WTC11 (cell line): ENCODE data around the gene GPR15LG. TPM values are rescaled to one million over a fixed set of nuclear protein-coding genes. Genes with fewer than 3 reads are reported as not detected.

Source experiments
- ATF1 ChIP-seq: sonication (generic); formaldehyde crosslinking; IDR thresholded peaks from 2 replicates; pipeline ENCODE4 v1.8.1; 2023; ENCODE audit warnings: mild to moderate bottlenecking, moderate library complexity, missing genetic modification reagents
- CBFB ChIP-seq: sonication (generic); formaldehyde crosslinking; IDR thresholded peaks from 2 replicates; pipeline ENCODE4 v1.8.1; 2022; ENCODE audit warnings: mild to moderate bottlenecking, low read depth, missing genetic modification reagents
- CREM ChIP-seq: sonication (generic); formaldehyde crosslinking; IDR thresholded peaks from 2 replicates; pipeline ENCODE4 v1.8.1; 2022; ENCODE audit warnings: mild to moderate bottlenecking, missing genetic modification reagents, moderate library complexity
- EMX1 ChIP-seq: fragments of 250-450 bp; sonication (Bioruptor Pico); IDR thresholded peaks from 2 replicates; pipeline ENCODE4 v1.8.0; 2021; ENCODE audit warnings: mild to moderate bottlenecking
- ETV6 ChIP-seq: sonication (generic); formaldehyde crosslinking; IDR thresholded peaks from 2 replicates; pipeline ENCODE4 v1.8.1; 2022; ENCODE audit warnings: mild to moderate bottlenecking, missing genetic modification reagents
- FOXJ3 ChIP-seq: sonication (generic); formaldehyde crosslinking; IDR thresholded peaks from 2 replicates; pipeline ENCODE4 v1.9.0; 2021; ENCODE audit warnings: missing genetic modification reagents, mild to moderate bottlenecking, borderline replicate concordance
- FOXK1 ChIP-seq: sonication (generic); formaldehyde crosslinking; IDR thresholded peaks from 2 replicates; pipeline ENCODE4 v1.8.0; 2022; ENCODE audit warnings: mild to moderate bottlenecking, moderate library complexity, missing genetic modification reagents
- FOXP1 ChIP-seq: sonication (generic); formaldehyde crosslinking; IDR thresholded peaks from 2 replicates; pipeline ENCODE4 v1.8.0; 2022; ENCODE audit warnings: missing genetic modification reagents, mild to moderate bottlenecking, moderate library complexity, borderline replicate concordance
- IRF2 ChIP-seq: sonication (generic); formaldehyde crosslinking; IDR thresholded peaks from 2 replicates; pipeline ENCODE4 v1.8.0; 2022; ENCODE audit warnings: low read depth, missing genetic modification reagents, borderline replicate concordance
- MYBL2 ChIP-seq: sonication (generic); formaldehyde crosslinking; IDR thresholded peaks from 2 replicates; pipeline ENCODE4 v1.8.1; 2023; ENCODE audit warnings: mild to moderate bottlenecking, moderate library complexity, missing genetic modification reagents
- NFATC4 ChIP-seq: fragments of 250-450 bp; sonication (Bioruptor Pico); IDR thresholded peaks from 2 replicates; pipeline ENCODE4 v1.9.0; 2021; ENCODE audit warnings: mild to moderate bottlenecking
- RORB ChIP-seq: fragments of 250-450 bp; sonication (Bioruptor Pico); IDR thresholded peaks from 2 replicates; pipeline ENCODE4 v1.9.0; 2021; ENCODE audit warnings: mild to moderate bottlenecking
- SMAD4 ChIP-seq: sonication (generic); formaldehyde crosslinking; IDR thresholded peaks from 2 replicates; pipeline ENCODE4 v1.8.0; 2022; ENCODE audit warnings: mild to moderate bottlenecking, missing genetic modification reagents
- total RNA-seq: library from RNA; stranded (reverse); gene quantifications from 3 replicates; pipeline ENCODE4 v1.2.3, GENCODE V29; 2021
- TF ChIP-seq, protein P1 (sequence below): sonication (generic); formaldehyde crosslinking; IDR thresholded peaks from 2 replicates; pipeline ENCODE4 v1.8.1; 2023; ENCODE audit warnings: mild to moderate bottlenecking, missing genetic modification reagents, moderate library complexity
- TF ChIP-seq, protein P2 (sequence below): sonication (generic); formaldehyde crosslinking; IDR thresholded peaks from 2 replicates; pipeline ENCODE4 v1.8.1; 2022; ENCODE audit warnings: low read depth, mild to moderate bottlenecking, moderate library complexity, missing genetic modification reagents, borderline replicate concordance
- TF ChIP-seq, protein P3 (sequence below): fragments of 250-450 bp; sonication (Bioruptor Pico); IDR thresholded peaks from 2 replicates; pipeline ENCODE4 v1.9.0; 2021; ENCODE audit warnings: moderate library complexity, mild to moderate bottlenecking, inconsistent platforms, borderline replicate concordance
- TF ChIP-seq, protein P4 (sequence below): fragments of 250-450 bp; sonication (Bioruptor Pico); conservative IDR thresholded peaks from 2 replicates; pipeline ENCODE4 v1.9.0; 2021; ENCODE audit warnings: mild to moderate bottlenecking
- TF ChIP-seq, protein P5 (sequence below): sonication (generic); formaldehyde crosslinking; IDR thresholded peaks from 2 replicates; pipeline ENCODE4 v1.8.0; 2022; ENCODE audit warnings: mild to moderate bottlenecking, missing genetic modification reagents
- TF ChIP-seq, protein P6 (sequence below): sonication (generic); formaldehyde crosslinking; IDR thresholded peaks from 2 replicates; pipeline ENCODE4 v1.8.0; 2022; ENCODE audit warnings: mild to moderate bottlenecking, missing genetic modification reagents
- TF ChIP-seq, protein P7 (sequence below): sonication (generic); formaldehyde crosslinking; IDR thresholded peaks from 2 replicates; pipeline ENCODE4 v1.8.1; 2023; ENCODE audit warnings: mild to moderate bottlenecking, missing genetic modification reagents, borderline replicate concordance
- TF ChIP-seq, protein P8 (sequence below): sonication (generic); formaldehyde crosslinking; conservative IDR thresholded peaks from 2 replicates; pipeline ENCODE4 v1.8.1; 2022; ENCODE audit warnings: mild to moderate bottlenecking, missing genetic modification reagents
- TF ChIP-seq, protein P9 (sequence below): sonication (generic); formaldehyde crosslinking; IDR thresholded peaks from 2 replicates; pipeline ENCODE4 v1.8.1; 2023; ENCODE audit warnings: mild to moderate bottlenecking, missing genetic modification reagents

Gene GPR15LG
- total RNA-seq, 1 experiment from 2014 or later = not detected

DNA sequence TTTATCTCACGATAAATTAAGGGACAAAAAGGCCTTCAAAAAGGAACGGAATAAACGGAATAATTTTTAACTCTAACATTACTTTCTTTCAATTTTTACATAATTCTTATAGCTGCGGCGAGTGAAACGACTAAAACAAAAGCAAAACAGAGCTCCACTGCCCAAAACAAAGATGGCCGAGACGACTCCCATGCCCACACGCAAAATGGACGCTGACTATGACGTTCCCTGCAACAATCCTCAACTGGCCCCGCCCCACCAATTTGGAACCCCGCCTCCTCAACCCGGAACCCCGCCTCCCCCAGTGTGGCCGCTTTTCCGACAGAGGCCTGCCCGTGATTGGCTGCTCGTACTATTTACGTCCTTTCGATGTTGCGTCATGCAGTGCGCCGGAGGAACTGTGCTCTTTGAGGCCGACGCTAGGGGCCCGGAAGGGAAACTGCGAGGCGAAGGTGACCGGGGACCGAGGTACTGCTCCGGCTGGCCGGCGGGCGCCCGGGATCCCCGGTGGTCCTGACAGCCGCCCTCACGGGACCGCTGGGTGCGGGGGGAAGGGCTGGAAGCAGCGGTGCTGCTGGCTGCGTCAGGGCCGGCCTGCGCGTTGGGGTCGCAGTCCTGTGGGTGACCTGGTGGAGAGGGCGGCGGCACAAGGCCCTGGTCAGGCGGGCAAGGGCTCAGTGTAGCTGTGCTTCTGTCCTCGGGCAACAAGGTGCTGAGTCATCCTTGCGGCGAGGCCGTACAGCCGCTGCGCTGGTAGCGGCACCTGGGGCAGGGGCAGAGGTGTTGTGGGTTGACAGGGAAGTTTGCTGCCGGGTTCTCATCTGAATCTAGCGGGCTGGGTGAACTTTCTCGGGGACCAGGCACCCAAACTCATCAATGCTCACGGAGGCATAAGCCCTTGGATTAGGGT, 34.2 kb upstream of the GPR15LG start, which contains the start of gene GHITM (continued):
- TF ChIP-seq, protein P1, sequence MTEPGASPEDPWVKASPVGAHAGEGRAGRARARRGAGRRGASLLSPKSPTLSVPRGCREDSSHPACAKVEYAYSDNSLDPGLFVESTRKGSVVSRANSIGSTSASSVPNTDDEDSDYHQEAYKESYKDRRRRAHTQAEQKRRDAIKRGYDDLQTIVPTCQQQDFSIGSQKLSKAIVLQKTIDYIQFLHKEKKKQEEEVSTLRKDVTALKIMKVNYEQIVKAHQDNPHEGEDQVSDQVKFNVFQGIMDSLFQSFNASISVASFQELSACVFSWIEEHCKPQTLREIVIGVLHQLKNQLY (CRISPR knock-in tag) = no peak
- TF ChIP-seq EMX1 (CRISPR knock-in tag) (no peak), CBFB (CRISPR knock-in tag) (no peak), FOXK1 (CRISPR knock-in tag) (peak; percentile 97), FOXP1 (CRISPR knock-in tag) (peak; percentile 56; the same call in 1 of the 2 replicates), IRF2 (no peak), NFATC4 (CRISPR knock-in tag) (no peak), CREM (peak; percentile 98), MYBL2 (CRISPR knock-in tag) (no peak), ATF1 (CRISPR knock-in tag) (peak; percentile 71; the same call in 1 of the 2 replicates), ETV6 (peak; percentile 74; the same call in 1 of the 2 replicates), FOXJ3 (CRISPR knock-in tag) (no peak), SMAD4 (no peak), RORB (no peak)
- TF ChIP-seq, protein P2, sequence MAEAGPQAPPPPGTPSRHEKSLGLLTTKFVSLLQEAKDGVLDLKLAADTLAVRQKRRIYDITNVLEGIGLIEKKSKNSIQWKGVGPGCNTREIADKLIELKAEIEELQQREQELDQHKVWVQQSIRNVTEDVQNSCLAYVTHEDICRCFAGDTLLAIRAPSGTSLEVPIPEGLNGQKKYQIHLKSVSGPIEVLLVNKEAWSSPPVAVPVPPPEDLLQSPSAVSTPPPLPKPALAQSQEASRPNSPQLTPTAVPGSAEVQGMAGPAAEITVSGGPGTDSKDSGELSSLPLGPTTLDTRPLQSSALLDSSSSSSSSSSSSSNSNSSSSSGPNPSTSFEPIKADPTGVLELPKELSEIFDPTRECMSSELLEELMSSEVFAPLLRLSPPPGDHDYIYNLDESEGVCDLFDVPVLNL = 0 out of 2 replicates have a peak, but pooled peaks have one; percentile 19
- TF ChIP-seq, protein P3, sequence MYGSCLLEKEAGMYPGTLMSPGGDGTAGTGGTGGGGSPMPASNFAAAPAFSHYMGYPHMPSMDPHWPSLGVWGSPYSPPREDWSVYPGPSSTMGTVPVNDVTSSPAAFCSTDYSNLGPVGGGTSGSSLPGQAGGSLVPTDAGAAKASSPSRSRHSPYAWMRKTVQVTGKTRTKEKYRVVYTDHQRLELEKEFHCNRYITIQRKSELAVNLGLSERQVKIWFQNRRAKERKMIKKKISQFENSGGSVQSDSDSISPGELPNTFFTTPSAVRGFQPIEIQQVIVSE (CRISPR knock-in tag) = no peak
- TF ChIP-seq, protein P4, sequence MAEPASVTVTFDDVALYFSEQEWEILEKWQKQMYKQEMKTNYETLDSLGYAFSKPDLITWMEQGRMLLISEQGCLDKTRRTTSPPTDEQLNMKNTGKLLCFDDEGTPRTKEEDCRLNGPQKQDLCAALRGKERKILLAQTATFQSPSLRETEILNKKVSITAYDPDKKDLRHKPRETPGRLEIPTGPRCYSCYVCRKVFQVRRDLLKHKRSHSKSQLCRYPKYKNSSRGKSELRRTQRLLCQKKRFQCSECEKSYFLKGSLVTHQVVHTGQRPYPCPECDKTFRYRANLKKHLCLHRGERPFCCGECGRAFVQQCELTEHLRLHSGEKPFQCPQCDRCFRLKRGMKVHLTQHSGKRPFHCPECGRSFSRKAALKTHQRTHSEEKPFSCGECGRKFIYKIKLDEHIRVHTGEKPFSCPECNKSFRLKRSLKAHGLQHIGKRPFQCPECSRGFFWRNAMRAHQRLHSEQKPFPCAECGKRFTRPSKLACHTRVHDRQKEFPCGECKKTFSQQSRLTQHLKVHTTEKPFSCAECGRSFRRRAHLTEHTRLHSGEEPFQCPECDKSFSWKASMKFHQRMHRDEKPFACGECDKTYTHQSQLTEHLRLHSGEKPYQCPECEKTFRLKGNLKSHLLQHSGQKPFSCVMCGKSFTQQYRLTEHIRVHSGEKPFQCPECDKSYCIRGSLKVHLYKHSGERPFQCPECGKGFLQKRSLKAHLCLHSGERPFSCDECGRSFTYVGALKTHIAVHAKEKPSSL (CRISPR knock-in tag) = no peak
- TF ChIP-seq, protein P5, sequence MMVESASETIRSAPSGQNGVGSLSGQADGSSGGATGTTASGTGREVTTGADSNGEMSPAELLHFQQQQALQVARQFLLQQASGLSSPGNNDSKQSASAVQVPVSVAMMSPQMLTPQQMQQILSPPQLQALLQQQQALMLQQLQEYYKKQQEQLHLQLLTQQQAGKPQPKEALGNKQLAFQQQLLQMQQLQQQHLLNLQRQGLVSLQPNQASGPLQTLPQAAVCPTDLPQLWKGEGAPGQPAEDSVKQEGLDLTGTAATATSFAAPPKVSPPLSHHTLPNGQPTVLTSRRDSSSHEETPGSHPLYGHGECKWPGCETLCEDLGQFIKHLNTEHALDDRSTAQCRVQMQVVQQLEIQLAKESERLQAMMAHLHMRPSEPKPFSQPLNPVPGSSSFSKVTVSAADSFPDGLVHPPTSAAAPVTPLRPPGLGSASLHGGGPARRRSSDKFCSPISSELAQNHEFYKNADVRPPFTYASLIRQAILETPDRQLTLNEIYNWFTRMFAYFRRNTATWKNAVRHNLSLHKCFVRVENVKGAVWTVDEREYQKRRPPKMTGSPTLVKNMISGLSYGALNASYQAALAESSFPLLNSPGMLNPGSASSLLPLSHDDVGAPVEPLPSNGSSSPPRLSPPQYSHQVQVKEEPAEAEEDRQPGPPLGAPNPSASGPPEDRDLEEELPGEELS = peak; percentile 32; the same call in 1 of the 2 replicates
- TF ChIP-seq, protein P6, sequence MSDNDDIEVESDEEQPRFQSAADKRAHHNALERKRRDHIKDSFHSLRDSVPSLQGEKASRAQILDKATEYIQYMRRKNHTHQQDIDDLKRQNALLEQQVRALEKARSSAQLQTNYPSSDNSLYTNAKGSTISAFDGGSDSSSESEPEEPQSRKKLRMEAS (CRISPR knock-in tag) = peak; percentile 72
- TF ChIP-seq, protein P7, sequence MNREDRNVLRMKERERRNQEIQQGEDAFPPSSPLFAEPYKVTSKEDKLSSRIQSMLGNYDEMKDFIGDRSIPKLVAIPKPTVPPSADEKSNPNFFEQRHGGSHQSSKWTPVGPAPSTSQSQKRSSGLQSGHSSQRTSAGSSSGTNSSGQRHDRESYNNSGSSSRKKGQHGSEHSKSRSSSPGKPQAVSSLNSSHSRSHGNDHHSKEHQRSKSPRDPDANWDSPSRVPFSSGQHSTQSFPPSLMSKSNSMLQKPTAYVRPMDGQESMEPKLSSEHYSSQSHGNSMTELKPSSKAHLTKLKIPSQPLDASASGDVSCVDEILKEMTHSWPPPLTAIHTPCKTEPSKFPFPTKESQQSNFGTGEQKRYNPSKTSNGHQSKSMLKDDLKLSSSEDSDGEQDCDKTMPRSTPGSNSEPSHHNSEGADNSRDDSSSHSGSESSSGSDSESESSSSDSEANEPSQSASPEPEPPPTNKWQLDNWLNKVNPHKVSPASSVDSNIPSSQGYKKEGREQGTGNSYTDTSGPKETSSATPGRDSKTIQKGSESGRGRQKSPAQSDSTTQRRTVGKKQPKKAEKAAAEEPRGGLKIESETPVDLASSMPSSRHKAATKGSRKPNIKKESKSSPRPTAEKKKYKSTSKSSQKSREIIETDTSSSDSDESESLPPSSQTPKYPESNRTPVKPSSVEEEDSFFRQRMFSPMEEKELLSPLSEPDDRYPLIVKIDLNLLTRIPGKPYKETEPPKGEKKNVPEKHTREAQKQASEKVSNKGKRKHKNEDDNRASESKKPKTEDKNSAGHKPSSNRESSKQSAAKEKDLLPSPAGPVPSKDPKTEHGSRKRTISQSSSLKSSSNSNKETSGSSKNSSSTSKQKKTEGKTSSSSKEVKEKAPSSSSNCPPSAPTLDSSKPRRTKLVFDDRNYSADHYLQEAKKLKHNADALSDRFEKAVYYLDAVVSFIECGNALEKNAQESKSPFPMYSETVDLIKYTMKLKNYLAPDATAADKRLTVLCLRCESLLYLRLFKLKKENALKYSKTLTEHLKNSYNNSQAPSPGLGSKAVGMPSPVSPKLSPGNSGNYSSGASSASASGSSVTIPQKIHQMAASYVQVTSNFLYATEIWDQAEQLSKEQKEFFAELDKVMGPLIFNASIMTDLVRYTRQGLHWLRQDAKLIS (CRISPR knock-in tag) = no peak
- TF ChIP-seq, protein P8, sequence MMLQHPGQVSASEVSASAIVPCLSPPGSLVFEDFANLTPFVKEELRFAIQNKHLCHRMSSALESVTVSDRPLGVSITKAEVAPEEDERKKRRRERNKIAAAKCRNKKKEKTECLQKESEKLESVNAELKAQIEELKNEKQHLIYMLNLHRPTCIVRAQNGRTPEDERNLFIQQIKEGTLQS (CRISPR knock-in tag) = 0 out of 2 replicates have a peak, but pooled peaks have one; percentile 36
- TF ChIP-seq, protein P9, sequence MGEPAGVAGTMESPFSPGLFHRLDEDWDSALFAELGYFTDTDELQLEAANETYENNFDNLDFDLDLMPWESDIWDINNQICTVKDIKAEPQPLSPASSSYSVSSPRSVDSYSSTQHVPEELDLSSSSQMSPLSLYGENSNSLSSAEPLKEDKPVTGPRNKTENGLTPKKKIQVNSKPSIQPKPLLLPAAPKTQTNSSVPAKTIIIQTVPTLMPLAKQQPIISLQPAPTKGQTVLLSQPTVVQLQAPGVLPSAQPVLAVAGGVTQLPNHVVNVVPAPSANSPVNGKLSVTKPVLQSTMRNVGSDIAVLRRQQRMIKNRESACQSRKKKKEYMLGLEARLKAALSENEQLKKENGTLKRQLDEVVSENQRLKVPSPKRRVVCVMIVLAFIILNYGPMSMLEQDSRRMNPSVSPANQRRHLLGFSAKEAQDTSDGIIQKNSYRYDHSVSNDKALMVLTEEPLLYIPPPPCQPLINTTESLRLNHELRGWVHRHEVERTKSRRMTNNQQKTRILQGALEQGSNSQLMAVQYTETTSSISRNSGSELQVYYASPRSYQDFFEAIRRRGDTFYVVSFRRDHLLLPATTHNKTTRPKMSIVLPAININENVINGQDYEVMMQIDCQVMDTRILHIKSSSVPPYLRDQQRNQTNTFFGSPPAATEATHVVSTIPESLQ = no peak
